GM10266 (cell line): ENCODE measurements around the gene ATG16L1.

Experiments used
- DNase-seq: peaks from one replicate; pipeline ENCODE4 v3.0.0; 2012; ENCODE audit errors: extremely low spot score
- TF ChIP-seq, protein P1 (sequence below): IDR thresholded peaks from 2 replicates; pipeline ENCODE4 v1.5.1; 2012; ENCODE audit warnings: mild to moderate bottlenecking, low read depth; ENCODE audit not compliant: control insufficient read depth, insufficient read depth; ENCODE audit errors: missing control alignments

Gene ATG16L1

DNA sequence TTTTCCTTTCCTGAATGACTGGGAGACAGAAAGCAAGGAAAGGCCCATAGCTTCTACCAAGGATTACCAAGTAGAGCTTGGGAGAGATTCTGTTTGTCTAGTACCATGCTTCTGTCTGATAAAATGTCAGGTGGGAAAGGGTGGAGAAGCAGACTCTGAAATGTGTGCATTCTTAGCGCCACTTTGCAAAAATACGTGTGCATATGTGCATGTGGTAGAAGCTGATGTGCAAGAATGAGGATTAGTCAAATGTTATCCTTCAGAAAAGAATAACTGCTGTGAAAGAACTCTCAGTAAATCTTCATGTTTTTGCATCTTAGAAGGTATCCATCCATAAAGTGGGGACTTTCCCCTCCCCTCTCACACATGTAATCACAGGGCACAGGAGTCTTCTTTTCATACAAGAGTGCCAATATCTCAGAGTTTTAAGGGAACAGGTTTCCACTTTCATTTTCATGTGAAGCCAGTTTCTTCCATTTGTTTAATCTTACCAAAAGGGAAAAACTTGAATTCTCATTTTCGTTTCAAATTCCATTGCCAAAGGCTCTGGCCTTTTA lies 87.4 kb downstream of the ATG16L1 start:
- DNase-seq = no peak
- TF ChIP-seq, protein P1, sequence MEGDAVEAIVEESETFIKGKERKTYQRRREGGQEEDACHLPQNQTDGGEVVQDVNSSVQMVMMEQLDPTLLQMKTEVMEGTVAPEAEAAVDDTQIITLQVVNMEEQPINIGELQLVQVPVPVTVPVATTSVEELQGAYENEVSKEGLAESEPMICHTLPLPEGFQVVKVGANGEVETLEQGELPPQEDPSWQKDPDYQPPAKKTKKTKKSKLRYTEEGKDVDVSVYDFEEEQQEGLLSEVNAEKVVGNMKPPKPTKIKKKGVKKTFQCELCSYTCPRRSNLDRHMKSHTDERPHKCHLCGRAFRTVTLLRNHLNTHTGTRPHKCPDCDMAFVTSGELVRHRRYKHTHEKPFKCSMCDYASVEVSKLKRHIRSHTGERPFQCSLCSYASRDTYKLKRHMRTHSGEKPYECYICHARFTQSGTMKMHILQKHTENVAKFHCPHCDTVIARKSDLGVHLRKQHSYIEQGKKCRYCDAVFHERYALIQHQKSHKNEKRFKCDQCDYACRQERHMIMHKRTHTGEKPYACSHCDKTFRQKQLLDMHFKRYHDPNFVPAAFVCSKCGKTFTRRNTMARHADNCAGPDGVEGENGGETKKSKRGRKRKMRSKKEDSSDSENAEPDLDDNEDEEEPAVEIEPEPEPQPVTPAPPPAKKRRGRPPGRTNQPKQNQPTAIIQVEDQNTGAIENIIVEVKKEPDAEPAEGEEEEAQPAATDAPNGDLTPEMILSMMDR = no peak

DNA sequence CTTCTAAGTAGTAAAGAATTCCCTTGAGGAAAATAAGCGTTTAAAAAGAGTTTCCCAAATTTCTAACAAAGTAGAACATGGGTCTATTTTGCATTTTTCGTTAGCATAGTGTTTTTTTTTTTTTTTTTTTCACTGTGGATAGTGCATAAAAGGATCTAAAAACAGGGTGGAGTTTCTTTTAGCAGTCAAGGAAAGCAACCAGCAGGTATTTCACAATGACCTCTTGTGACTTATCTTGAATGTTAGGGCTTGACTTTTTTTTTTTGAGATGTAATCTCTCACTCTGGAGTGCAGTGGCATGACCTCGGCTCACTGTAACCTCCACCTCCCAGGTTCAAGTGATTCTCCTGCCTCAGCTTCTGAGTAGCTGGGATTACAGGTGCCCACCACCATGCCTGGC lies 88.0 kb downstream of the ATG16L1 start:
- TF ChIP-seq, protein P1 = no peak
- DNase-seq = no peak

DNA sequence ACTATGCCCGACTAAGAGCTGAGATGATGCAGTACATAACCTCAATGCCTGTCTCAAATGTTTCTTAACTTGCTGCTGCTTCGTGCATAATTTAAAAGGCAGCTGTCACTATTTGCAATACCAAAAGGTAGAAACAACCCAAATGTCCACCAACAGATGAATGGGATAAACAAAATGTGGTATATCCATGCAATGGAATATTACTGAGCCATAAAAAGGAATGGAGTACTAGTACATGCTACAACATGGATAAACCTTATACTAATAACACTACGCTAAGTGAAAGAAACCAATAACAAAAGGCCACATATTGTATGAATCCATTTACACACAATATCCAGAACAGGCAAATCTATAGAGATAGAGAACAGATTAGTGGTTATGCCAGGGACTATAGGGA lies 89.8 kb downstream of the ATG16L1 start:
- TF ChIP-seq, protein P1 = no peak
- no peak for DNase-seq

DNA sequence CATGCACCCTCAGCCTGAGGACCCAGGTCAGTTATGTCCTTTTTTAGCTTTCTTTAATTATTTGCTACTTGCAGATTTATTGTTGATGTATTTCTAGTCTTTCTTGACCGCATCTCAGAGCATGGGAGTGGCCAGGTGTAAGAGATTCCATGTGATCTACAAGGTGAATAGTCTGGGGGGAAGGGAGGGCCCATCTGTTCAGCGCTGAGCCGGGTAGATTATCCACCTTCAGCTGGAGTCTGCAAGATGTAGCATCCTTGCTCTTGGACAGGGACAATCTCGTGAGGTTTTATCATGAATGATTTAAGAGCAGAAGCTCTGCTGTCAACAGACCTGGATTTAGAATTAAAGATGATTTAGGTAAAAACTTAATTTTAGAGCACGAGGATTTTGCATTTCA lies 90.8 kb downstream of the ATG16L1 start:
- DNase-seq = no peak
- TF ChIP-seq, protein P1 = no peak

DNA sequence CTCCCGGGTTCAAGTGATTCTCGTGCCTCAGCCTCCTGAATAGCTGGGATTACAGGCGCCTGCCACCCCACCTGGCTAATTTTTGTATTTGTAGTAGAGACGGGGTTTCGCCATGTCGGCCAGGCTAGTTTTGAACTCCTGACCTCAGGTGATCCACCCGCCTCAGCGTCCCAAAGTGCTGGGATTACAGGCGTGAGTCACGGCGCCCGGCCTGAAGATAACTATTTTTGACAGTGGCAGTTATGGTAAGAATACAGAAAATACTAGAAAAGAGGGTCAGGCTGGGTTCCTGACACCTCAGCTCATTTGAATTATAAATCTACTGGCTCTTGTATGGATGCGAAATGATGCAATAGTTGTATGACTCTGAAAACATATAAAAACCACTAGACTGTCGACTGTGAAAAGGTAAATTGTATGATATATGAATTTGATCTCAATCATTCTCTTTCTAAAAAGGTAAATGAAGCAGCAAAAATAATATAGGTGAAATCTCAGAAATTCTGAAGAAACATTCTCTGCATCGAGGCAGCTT lies 91.8 kb downstream of the ATG16L1 start:
- no peak for DNase-seq
- TF ChIP-seq, protein P1 = no peak
